ENCODE results near the gene PRMT6.
"Not testable (repeated sequence)": the region's sequence is repeated elsewhere in the genome, so short reads cannot be mapped to it uniquely, and the experiment has no call there.

Gene PRMT6

DNA sequence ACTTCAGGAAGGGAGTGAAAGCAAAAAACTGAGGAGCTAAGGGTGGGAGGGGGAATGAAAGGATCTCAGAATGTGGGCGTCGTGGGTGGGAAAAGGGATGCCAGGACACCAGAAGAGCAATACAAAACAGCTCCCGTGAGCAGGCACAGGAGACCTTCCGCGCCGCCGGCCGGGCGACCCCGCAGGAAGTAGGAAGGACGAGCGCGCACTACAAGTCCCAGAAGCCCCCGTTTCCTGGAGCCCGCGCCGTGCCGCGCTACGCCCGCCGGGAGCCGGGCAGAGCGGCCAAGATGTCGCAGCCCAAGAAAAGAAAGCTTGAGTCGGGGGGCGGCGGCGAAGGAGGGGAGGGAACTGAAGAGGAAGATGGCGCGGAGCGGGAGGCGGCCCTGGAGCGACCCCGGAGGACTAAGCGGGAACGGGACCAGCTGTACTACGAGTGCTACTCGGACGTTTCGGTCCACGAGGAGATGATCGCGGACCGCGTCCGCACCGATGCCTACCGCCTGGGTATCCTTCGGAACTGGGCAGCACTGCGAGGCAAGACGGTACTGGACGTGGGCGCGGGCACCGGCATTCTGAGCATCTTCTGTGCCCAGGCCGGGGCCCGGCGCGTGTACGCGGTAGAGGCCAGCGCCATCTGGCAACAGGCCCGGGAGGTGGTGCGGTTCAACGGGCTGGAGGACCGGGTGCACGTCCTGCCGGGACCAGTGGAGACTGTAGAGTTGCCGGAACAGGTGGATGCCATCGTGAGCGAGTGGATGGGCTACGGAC, at the start of gene PRMT6:
PRMT6 (plus strand) TSS at position 249 of the 771 bp plus-strand sequence; CDS start at position 291, 42 bp downstream.
- peak; percentile 76 for DNase-seq

GRCh38 chr1:107009281-107009680, 47.2 kb upstream of the PRMT6 start:
- no peak for DNase-seq

- DNase-seq = no peak
Measured at GRCh38 chr1:107010582-107010981, 45.9 kb upstream of the PRMT6 start.

GRCh38 chr1:107016376-107016978, 40.0 kb upstream of the PRMT6 start:
- DNase-seq = no peak

- no peak for DNase-seq
Measured at GRCh38 chr1:107018445-107018844, 38.0 kb upstream of the PRMT6 start.

DNA sequence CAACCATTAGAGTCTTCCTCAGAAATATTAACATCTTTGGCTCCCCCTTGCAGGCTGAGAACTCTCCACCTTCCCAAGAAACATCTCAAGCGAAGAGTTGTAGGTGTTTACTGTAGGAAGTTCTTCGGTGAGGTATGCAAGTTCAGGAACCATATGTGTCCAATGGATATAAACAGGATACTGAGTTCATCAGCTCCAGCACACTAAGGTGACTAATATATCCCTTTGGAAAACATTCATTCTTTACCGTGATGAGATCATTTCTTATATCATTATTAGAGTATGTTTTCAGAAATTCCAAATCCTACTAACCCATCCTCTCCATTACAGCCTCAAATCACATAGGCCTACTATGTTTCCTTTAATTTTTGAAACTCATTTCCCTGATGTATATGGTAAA, 37.3 kb upstream of the PRMT6 start:
- no peak for DNase-seq

DNA sequence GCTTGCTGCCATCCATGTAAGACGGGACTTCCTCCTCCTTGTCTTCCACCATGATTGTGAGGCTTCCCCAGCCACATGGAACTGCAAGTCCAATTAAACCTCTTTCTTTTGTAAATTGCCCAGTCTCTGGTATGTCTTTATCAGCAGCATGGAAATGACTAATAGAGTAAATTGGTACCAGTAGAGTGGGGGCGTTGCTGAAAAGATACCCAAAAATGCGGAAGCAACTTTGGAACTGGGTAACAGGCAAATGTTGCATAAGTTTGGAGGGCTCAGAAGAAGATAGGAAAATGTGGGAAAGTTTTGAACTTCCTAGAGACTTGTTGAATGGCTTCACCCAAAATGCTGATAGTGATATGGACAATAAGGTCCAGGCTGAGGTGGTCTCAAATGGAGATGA, 17.6 kb upstream of the PRMT6 start:
- DNase-seq = not testable (repeated sequence)

DNA sequence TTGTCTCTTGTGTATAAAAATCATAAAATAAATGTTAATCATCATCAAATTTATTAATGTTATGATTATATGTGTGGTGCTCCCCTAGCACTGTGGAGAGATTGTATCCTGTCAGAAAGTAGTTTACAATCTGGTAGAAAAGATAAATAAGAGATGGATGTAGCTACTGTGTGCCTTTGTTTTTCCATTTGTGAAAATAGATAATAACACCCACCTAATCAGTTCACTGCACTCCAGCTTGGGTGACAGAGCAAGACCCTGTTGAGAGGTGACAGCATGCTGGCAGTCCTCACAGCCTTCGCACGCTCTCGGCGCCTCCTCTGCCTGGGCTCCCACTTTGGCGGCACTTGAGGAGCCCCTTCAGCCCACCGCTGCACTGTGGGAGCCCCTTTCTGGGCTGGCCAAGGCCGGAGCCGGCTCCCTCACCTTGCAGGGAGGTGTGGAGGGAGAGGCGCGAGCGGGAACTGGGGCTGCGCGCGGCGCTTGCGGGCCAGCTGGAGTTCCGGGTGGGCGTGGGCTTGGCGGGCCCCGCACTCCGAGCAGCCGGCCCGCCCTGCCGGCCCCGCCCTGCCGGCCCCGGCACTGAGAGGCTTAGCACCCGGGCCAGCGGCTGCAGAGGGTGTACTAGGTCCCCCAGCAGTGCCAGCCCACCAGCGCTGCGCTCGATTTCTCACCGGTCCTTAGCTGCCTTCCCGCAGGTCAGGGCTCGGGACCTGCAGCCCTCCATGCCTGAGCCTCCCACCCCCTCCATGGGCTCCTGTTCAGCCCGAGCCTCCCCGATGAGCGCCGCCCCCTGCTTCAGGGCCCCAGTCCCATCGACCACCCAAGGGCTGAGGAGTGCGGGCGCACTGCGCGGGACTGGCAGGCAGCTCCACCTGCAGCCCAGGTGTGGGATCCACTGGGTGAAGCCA, 11.9 kb upstream of the PRMT6 start:
- DNase-seq = not testable (repeated sequence)

GRCh38 chr1:107047602-107048001, 8.9 kb upstream of the PRMT6 start:
- DNase-seq = no peak

GRCh38 chr1:107048241-107048640, 8.2 kb upstream of the PRMT6 start:
- DNase-seq = no peak

DNA sequence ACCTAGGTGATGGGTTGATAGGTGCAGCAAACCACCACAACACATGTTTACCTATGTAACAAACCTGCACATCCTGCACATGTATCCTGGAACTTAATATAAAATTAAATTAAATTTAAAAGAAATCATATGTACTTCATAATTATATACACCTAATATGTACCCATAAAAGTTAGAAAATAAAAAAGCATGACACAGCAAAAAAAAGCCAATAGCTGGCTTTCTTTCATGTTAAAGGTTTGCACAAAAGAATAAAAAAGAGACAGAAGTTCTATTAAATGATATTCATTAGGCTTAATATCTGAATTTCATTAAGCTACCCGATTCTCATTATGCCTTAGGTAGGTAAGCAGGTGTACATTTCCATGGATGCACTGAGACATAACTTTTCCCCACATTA, 5.2 kb upstream of the PRMT6 start:
- DNase-seq = no peak

- DNase-seq = not testable (repeated sequence)
Measured at GRCh38 chr1:107055919-107056425, 502 bp upstream of the PRMT6 start.

DNA sequence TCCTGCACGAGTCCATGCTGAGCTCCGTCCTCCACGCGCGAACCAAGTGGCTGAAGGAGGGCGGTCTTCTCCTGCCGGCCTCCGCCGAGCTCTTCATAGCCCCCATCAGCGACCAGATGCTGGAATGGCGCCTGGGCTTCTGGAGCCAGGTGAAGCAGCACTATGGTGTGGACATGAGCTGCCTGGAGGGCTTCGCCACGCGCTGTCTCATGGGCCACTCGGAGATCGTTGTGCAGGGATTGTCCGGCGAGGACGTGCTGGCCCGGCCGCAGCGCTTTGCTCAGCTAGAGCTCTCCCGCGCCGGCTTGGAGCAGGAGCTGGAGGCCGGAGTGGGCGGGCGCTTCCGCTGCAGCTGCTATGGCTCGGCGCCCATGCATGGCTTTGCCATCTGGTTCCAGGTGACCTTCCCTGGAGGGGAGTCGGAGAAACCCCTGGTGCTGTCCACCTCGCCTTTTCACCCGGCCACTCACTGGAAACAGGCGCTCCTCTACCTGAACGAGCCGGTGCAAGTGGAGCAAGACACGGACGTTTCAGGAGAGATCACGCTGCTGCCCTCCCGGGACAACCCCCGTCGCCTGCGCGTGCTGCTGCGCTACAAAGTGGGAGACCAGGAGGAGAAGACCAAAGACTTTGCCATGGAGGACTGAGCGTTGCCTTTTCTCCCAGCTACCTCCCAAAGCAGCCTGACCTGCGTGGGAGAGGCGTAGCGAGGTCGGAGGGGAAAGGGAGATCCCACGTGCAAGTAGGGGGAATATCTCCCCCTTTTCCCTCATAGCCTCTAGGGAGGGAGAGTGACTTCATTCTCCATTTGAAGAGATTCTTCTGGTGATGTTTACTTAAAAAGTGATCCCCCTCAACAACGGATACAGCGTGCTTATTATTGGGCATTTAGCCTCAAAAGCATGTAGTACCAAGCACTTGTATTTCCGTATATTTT, 991 bp downstream of the PRMT6 start:
- peak; percentile 19 for DNase-seq

DNA sequence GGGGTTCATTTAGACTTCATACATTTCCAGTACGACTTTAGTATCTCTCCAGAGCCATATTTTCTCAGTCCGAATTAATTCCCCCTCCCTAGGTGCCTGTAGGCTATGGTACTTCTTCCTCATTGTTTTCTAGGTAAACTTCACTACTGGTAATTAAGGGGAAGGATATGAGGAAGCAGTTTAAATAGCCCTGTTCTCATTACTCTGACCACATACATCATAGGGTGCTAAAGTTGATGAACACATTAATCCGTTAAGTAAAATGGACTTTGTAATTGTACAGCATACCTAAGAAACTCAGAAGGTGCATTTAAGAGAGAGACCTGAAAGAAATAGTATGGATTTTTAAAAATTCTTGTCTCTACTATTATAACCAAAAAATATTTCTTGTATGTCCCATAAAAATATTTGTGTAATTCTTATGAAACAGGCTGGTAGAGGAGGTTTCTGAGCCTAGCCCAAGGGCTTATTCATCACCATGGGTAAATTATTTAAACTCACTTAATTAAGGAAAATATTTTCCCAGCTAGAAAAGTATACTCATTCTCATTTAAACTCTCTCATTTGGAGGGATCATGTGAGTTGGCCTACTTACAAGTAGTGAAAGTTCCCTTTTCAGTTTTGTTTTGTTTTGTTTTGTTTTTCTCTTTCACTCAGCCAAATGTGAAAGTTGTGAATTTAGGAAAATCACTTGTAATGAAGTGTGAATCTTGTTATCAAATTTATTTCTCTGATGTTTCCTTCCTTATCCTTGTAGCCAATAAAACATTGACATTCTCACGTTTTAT, 2.0 kb downstream of the PRMT6 start:
- DNase-seq = no peak

DNA sequence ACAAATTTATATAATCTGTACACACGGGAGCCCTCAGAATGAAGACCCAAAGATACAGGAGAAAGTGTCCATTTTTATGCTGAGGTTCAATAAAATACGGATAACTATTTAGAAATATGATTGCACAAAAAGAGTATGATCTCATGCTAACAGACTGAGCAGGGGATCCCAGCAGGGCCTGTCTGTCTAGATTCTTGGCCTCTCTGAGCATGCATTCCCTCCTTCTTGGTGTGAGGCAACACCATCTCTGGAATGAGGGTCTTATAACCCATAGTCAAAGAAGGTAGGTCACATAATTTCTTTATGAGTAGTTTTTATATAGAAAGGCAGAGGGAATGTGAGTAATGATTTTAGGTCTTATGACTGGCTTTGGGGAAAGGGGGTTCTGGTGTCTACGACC, 5.4 kb downstream of the PRMT6 start:
- no peak for DNase-seq

DNA sequence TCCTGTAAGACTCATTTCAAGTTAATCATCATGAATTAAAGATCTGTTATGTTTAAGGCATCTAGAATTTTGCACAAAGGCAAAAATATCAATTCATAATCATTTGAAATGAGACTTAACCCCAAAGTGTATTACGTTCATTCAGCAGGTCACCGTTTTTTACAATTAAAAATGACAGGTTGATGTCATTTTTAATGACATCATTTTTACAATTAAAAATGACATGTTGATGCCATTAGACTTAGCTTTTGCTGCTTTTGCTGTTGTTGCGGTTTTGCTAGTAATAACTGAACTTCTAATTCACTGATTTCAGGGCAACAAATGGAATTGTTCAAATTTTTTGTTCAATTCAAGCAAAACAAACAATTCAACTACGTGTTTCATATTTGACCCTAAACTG, 17.0 kb downstream of the PRMT6 start:
- DNase-seq = no peak

GRCh38 chr1:107076841-107077240, 20.4 kb downstream of the PRMT6 start:
- DNase-seq = no peak

GRCh38 chr1:107079249-107079648, 22.8 kb downstream of the PRMT6 start:
- DNase-seq = no peak

GRCh38 chr1:107081102-107081501, 24.6 kb downstream of the PRMT6 start:
- DNase-seq = no peak

- DNase-seq = no peak
Measured at GRCh38 chr1:107091418-107091817, 34.9 kb downstream of the PRMT6 start.

- not testable (repeated sequence) for DNase-seq
Measured at GRCh38 chr1:107093395-107093794, 36.9 kb downstream of the PRMT6 start.
